Midbrain (tissue), 1 donor: Measurements from ENCODE around the gene TNNT2.

Experiments used
- DNase-seq: peaks from one replicate; lab custom pipeline; 2025; lab: John Stamatoyannopoulos, UW

Gene TNNT2

DNA sequence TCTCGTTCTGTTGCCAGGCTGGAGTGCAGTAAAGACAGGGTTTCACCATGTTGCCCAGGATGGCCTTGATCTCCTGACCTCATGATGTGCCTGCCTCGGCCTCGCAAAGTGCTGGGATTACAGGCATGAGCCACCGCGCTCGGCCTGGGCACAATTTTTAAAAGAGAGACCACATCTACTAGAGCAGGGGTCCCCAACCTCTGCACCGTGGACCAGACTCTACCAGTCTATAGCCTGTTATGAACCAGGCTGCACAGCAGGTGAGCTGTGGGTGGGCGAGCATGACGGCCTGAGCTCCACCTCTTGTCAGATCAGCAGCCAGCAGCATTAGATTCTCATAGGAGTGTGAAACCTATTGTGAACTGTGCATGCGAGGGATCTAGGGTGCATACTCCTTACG lies 20.8 kb downstream of the TNNT2 start:
- no peak for DNase-seq

- no peak for DNase-seq
These were observed 21.2 kb downstream of the TNNT2 start for GRCh38 chr1:201356236-201356635.

DNA sequence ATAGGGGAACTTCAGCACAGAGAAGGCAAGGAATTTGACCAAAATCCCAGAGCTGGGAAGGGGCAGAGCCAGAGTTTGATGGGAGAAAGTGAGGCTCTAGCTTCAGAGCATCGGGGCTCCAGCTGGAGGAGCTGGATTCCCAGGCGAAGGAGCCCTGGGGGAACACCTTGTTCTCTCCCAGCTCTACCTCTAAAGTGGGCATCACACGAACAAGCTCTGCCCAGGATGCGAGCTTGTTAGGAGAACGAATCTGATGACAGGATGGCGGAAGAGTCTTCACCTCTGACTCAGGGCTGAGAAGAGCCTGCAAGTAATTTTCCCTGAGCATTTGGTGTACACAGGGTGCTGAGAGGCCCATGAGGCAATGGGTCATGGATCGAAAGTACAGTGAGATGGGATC lies 22.0 kb downstream of the TNNT2 start:
- DNase-seq, result no peak

DNA sequence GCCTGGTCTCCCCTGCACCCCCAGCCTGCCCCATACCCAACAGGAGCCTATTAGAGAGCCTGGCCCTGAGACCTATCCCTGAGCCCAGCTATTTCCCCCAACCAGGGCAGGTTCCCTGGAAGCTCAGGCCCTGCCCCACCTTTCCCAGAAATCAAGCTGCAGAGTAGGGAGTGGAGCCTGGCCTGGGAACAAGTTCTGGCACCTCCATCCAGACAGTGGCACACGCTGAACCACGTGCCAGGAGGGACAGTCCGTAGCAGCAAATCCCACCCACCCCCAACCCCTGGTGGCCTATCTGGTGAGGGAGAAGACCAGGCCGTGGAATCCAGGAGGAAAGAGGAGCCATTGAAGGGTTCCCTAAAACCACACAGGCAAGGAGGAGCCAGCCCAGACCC lies 22.6 kb downstream of the TNNT2 start:
- no peak for DNase-seq

GRCh38 chr1:201354151-201354900 lies 23.2 kb downstream of the TNNT2 start:
- DNase-seq, result no peak

DNA sequence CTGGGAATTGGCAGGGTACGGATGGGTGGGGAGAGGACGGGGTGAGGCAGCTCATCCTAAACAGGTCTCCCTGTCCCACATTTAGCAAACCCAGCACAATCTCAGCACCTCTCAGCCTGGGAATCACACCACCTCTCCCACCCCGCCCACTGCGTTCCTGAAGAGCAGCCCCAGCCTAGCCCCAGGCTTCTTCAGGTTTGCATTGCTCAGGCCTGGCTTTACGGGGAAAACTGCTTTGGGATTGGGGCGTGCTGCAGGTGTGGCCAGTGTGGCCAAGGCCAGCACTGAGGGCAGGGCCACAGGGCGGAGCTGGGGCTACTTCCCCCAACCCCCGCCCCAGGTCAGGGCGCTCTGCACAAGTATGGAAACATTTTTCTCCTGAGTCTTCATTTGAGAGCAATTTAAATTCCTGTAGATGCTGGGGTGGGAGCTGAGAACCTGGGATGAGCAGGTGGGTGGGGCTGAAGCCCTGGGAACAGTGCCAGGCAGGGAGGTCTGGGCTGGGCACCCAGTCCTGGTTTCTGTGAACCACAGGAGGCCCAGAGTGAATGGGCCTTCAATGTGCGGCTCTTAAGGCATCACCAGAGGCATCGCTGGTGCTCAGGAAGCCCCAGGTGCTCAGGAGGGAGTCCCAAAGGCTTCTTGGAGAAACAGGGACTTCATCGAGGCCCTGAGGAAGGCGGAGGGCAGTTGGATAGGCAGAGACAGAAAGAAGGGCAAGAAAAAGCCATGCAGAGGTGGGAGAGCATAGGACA lies 24.1 kb downstream of the TNNT2 start:
- DNase-seq, result no peak

DNA sequence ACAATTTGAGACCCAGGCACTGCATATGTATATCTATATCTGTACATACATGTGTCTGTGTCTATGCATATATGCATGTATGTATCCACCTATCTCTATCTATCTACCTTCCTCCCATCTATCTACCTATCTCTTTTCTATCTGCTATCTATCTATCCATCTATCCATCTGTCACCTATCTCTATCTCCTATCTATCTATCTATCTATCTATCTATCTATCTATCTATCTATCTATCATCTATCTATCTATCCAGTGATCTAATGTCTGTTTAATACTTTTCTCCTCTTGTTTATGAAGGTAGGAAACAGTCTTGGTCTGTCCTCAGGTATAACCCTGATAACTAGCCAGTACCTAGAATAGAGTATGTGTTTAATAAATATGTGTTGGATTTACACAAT lies 25.9 kb downstream of the TNNT2 start:
- DNase-seq, result no peak

- DNase-seq, result no peak
These were observed 26.6 kb downstream of the TNNT2 start for GRCh38 chr1:201350884-201351283.

GRCh38 chr1:201350361-201350725 lies 27.1 kb downstream of the TNNT2 start:
- no peak for DNase-seq

DNA sequence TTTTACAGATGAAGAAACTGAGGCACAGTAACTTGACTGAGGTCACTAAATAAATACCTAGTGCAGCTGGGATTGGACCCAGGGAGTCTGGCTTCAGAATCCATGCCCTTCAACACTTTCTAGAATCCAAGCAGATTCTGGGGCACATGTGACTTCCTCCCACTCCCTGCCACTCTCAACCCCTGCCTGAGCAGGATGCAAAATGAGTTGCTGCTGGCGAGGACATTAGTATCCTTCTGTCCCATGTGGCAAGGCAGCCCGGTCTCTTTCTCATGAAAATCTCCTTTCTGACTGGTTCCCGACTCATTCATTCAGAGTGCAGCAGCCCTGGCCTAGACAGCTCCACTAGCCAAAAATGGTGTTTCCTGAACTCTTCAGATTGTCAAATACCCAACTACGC lies 28.4 kb downstream of the TNNT2 start:
- no peak for DNase-seq

GRCh38 chr1:201348211-201348566 lies 29.3 kb downstream of the TNNT2 start:
- no peak for DNase-seq

- no peak for DNase-seq
These were observed 29.8 kb downstream of the TNNT2 start for GRCh38 chr1:201347498-201348210.

DNA sequence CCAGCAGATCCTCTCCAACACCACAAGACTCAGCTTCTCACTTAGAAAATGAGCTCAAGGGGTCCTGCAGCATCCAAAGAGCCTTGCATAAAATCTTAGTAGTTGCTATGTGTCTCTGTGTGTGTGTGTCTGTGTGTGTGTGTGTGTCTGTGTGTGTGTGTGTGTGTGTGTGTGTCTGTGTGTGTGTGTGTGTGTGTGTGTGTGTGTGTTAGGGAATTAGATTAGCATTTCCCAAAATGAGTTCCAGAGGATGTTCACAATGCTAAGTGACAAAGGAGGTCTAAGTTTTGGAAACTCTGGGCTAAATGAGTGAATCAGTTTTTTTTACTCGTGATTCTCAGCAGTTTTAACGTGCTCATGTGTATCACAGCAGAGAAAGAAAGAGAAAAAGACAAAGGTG lies 30.5 kb downstream of the TNNT2 start:
- no peak for DNase-seq

DNA sequence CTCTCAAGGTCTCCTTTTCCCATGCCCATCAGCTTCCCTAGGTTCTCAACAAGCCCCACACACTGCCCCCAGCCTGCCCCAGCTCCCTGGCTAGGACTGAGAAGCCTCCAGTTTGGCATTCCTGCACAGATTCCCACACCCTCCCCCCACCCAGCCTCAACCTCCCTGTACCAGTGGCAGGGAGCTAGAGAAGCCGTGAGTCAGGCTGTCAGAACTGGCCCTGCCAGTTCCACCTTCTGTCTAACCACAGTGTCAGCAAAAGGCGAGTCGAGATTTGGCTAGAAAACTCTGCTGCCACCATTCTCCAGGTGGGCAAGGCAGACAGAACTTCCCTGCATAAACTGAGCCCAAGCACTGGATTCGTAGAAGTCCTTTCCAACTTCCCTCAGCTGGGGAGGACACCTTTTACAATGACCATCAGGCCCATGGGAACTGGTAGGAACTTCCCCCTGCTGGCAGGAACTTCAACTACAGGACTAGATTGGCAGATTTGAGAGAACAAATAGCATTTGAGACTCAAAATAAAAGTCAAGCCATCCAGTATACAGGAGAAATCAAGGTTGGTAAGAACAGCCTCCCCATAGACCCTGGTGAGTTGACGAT lies 31.0 kb downstream of the TNNT2 start:
- DNase-seq, result no peak

DNA sequence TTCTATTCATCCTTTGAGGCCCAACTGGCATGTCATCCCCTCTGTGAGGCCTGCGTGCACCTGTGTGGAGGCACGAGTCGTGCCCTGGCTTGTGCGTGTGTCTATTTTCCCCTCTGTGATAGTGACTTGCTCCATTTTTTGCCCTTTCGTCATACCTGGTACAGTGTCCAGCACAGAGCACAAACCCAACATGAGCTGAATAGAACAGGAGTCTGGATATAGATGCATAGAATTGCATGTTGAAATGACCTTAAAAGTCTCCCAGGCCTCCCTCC lies 32.5 kb downstream of the TNNT2 start:
- DNase-seq, result no peak

DNA sequence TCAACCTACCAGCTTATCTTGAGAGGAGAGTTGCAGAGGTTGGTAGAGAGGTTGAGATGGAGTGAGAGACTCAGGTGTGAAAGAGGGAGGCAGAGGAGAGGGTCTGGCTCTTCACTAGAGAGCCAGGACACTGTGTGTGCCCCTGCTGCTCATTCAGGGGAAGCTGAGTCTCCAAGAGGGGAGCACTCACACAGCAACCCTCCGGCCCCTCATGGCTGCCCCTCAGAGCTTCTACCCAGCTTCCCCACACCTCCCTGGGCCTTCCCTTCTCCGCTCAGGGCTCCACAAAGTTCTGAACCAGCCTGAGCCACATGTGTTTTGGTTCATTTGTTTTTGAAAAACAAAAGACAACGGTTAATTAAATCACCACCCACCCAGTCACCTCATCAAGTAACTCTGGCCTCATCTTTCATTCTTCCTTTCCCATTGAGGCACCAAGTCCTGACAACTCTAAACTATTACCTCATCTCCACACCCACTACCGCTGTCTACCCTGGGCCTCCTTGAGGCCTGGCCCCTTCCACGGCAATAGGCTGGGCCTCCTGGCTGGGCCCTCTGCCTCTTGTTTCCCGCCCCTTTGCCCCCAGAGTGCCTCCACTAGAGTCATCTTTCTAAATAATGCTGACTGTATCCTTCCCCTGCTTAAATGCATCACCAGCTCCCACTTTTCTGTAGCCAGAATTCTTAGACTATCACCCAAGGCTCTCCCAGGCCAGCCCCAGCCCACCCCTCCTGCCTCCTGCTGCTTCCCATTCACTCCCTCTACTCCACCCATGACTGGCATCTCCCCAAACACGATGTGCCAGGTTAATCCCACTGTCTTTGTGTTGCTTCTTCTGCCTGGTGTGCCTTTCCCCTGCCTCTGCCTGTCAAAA lies 33.0 kb downstream of the TNNT2 start:
- no peak for DNase-seq

GRCh38 chr1:201341377-201341776 lies 36.1 kb downstream of the TNNT2 start:
- no peak for DNase-seq

DNA sequence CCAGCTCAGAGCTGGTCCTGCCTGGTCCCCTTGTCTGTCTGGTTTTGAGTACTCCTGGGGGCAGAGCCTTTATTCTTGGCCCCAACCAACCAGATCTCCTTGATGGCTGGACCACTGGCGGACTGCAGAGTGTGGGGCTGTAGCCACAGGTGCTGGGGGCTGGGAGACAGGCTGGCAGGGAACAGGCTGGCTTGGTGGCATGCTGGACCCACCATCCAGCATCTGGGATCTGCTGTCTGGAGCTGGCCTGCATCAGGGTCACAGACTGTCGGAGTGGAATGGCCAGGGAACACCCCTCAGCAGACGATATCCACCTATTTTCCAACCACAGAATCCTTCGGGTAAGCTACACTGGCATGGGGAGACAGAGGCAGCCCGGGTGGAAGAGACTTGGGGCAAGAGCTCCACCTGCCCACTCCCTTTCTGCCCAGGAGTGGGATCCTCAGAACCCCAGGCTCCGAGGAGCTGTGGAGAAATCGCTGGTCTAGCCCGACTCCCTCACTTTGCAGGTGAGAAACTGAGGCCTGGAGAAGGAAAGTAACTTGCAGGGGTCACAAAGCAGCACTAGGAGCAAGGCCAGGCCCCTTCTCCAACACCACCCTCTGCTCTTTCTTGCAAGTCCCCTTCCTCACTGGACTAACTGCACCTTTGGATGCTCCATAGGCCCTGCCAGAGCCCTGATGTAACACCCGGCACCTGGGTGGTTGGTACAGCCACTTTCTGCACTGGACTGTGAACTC lies 40.6 kb downstream of the TNNT2 start:
- DNase-seq, result no peak

- no peak for DNase-seq
These were observed 41.6 kb downstream of the TNNT2 start for GRCh38 chr1:201335901-201336300.

- DNase-seq, result no peak
These were observed 42.2 kb downstream of the TNNT2 start for GRCh38 chr1:201335174-201335870.
